Umbilical cord (tissue), 2 donors: Measurements from ENCODE around the gene TMEM131. TPM values are rescaled to one million over a fixed set of nuclear protein-coding genes. Genes with fewer than 3 reads are reported as not detected.
"Not testable (repeated sequence)": the region's sequence is repeated elsewhere in the genome, so short reads cannot be mapped to it uniquely, and the experiment has no call there.

ENCODE experiments used
- DNase-seq: peaks from one replicate; pipeline ENCODE4 v3.0.0-alpha.2; 2015; ENCODE audit warnings: low spot score
- total RNA-seq: library from RNA; depleted of rRNA; stranded (reverse); fragments of >200 nt; gene quantifications from one replicate; pipeline ENCODE4 v1.2.3, GENCODE V29; 2014; ENCODE audit warnings: low replicate concordance; ENCODE audit not compliant: insufficient read depth

Gene TMEM131
- total RNA-seq, 1 donor from 2014 or later = 29.9 TPM

DNA sequence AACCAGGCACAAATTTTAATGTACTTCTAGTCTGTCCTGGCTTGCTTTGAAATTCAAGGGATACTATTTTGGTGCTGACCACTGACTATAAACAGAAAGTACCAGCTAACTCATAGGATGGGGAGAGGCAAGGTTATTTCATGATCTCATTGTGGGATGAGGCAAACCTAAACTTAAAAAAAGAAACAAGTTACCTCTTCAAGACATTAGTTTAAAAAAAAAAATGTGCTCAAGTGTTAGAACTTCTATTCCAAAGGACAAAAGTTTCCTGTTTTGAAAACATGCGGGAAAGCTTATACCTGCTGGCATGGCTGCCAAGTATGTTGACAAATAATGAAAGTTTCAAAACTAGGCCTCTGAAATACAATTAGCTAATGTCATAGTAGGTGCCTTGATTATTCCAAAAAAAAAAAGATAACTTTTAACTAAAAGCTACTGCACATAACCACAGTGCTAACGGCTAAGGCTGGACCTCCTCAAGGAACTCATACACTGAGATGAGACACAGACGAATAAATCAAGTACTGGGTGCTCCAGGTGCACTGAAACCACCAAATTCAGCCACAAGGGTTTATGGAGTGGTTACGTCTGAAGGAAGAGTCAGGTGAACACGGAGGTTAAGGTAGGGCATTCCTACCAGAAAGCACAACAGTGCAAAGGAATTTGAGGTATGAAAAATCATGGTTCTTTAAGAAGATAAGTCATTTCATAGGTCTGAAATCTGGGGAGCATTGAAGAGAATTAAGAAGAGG, 38.1 kb downstream of the TMEM131 start:
- DNase-seq = peak; percentile 8

DNA sequence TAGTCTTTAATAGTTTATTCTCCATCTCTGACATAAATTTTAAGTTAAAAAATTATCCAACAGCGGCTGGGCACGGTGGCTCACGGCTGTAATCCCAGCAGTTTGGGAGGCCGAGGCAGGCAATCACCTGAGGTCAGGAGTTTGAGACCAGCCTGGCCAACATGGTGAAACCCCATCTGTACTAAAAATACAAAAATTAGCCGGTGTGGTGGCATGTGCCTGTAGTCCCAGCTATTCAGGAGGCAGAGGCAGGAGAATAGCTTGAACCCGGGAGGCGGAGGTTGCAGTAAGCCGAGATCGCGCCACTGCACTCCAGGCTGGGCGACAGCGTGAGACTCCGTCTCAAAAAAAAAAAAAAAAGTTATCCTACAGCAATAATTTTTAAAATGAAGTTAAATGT, 39.0 kb downstream of the TMEM131 start:
- not testable (repeated sequence) for DNase-seq

DNA sequence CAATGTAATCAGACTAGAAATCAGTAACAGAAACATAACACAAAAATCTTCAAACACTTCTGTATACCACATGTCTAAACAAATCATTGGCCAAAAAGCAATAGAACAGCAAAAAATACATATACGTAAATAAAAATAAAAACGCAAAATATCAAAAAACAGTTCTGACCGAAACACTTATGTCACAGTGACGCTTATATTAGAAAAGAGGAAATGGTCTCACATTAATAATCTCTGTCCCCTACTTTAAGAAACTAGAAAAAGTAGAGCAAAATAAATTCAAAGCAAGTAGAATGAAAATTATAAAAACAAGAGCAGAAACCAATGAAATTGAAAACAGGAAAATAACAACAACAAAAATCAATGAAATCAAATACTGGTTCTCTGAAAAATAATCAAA, 41.9 kb downstream of the TMEM131 start:
- DNase-seq = no peak

DNA sequence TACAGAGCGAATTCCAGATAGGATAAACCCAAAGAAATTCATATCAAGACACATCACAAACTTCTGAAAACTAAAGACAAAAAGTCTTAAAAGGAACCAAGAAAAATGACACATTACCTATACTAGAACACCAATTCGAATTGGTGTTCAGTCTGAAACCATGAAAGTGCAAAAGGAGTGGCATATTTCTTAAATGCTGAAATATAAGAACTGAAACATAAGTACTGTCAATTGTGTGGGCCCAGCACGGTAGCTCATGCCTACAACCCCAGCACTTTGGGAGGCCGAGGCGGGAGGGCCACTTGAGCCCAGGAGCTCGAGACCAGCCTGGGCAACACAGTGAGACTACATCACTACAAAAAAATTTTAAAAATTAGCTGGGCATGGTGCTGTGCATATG, 43.4 kb downstream of the TMEM131 start:
- DNase-seq = no peak

DNA sequence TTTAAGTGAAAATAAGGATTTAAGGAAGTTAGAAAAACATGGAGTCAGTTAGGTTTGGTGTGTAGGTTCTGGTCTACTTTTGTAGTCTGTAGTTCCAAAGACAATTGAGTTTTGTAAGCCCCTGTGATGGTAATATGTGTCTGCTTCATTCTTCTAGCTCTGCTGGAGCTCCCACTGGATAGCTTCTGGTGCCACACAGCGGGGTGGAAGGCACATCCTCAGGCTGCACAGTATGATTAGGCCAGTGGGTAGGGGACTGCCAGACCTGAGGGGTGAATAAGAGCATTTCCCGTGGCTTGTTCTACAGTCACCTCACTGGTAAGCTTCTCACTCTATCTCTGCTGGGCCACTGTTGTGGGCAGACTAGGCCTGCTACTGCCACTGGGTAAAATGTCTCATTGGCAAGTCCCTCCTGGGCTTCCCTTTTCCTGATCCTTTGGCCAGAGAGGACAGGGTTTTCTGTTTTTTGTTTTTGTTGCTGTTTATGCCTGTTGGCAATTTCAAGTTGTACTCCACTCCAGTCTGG, 44.5 kb downstream of the TMEM131 start:
- DNase-seq = no peak

DNA sequence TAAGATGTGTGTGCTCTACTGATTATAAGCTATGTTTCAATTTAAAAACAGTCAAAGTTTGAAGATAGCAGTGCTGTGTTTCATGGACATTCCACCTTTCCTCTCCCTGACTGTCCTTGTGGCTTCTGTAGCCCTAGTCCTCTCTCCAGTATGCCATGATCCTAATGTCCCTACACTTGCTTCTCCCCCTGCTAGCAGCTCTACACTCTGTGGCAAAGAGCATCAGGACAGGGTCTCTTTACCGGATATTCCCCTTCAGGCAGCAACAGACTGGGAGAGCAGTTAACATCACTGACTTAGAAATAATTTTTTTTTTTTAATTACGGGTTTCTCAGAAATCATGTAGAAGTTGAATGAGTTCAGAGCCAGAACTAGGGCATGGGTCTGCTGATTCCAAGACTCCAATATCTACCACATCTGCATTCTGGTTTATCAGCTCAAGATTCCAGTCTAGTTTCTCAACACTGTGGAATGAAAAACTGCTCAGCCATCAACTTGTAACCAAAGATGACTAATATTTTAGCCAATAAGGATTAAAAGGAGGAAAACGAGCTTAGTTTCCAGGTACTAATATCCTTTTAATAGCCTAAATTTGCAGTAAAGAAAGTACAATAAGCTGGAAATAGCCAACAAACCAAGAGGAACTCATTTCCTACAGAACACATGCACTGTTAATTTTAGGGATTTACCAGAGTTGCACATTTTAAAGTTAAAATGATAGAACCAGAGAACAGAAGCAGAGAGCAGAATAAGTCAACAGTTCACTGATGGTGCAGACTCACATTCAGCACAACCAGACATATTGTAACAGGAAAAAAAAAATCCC, 45.2 kb downstream of the TMEM131 start:
- DNase-seq = peak; percentile 53

DNA sequence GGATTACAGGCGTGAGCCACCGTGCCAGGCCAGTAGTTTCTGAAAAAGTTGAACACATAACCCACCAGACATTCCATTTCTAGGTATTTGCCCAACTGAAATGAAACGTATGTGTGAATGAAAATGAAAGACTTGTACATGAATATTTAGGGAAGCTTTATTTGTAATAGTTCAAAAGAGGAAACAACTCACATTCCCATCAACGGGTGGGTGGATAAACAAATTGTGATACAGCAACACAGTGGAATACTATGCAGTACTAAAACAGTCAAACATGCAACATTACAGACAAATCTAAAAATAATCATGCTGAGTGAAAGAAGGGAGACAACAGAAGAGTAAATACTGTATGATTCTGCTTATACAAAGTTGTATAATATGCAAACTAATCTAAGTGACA, 46.8 kb downstream of the TMEM131 start:
- no peak for DNase-seq

DNA sequence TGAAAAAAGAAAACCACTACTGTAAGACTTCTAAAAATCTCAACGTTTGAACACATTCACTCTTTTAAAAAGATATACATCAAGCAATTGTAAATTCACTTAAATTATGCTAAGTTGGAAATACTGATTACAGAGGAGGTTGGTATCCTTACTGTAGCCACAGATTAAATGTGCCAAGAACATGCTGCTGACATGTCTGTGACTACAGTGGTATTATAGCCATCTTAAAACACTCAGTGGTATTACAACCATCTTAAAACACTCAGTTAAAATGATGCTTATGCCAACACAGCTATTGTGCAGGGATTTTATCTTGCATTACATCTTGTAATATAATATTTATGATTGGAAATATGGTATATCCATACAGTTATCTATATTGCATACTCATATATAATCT, 50.0 kb downstream of the TMEM131 start:
- DNase-seq = no peak

DNA sequence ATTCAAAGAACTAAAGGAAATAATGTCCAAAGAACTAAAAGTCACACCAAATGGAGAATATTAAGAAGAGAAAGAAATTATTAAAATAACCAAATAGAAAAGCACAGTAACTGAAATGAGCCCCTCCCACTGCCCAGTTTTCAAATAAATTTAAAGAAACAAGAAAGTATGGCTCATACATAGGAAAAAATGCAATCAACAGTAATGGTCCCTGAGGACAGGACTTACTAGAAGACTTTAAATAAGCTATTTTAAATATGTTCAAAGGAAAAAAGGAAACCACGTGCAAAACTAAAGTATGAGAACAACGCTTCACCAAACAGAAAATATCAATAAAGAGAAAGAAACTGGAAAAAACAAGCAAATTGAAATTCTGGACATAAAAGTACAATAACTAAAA, 58.9 kb downstream of the TMEM131 start:
- no peak for DNase-seq

DNA sequence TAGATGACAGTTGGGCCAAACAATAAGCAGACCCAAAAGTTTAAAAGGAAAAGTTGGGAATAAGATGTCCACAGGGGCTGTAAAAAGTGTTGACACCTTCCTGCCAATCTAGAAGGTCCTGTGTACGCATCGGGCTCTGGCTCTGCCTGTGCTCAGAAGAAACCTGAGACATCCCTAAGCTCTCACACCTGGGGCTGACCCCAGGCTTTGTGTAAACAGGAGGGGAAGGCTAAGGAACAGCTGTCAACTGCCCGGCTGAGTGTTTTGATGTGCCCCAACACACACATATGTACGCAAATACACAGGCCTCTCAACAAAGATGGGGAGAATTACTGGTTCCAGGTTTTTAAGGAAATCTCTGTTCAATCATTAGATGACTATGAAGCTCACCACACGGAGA, 59.5 kb downstream of the TMEM131 start:
- DNase-seq = no peak

DNA sequence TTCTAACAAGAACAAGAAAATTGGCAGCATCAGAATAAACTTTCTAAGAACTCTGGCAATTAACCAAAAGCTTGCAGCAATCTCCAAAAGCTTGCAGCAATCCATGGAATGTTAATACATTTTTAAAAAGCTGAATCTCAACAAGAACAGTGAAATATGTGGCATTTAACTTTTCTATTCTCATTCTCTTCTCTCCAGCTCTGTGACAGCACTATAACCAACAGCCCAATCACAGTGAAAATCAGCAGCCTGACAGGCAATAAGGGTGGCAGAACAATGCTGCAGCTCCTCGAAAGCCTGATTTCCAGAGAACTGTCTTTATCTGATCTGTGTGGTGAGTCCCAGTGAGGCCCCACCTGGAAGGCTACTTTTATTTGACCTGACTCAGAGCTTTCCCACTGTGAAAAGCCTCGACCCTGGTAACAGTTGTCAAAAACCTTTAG, 60.0 kb downstream of the TMEM131 start:
- peak; percentile 61 for DNase-seq

DNA sequence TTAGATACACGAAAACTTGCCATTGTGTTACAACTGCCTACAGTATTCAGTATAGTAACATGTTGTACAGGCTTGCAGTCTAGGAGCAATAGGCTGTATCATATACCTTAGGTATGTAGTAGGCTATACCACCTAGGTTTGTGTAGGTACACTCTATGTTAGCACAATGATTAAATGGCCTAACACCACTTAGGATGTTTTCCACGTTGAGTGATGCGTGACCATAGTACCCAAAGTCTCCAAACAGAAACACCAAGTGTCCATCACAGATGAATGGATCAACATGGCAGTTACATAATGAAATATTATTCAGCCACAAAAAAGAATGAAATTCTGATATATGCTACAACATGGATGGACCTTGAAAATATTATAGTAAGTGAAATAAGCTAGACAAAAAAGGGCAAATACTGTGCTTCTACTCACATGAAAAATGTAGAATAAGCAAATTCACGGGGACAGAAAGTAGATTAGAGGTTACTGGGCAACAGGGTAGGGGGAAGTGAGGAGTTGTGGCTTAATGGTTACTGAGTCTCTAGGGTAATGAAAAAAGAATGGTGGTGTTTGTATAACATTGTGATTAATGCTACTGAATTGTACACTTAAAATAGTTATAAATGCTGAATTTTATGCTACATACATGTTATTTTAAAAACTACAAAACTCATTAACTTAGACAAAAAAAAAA, 62.6 kb downstream of the TMEM131 start:
- no peak for DNase-seq

DNA sequence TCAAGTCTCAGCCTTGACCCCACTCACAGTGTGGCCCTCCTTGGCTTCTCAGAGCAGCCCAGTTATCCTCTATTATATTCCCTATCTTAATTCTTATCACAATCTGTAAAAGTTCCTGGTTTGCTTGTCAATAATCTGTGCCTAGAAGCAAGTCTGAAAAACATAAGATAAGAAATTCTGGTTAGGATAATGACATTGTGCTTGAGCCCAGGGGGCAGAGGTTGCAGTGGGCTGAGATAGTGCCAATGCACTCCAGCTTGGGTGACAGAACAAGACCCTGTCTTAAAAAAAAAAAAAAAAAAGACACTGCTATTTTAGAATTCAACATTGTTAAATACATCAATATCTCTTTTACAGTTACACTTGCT, 63.9 kb downstream of the TMEM131 start:
- no peak for DNase-seq

DNA sequence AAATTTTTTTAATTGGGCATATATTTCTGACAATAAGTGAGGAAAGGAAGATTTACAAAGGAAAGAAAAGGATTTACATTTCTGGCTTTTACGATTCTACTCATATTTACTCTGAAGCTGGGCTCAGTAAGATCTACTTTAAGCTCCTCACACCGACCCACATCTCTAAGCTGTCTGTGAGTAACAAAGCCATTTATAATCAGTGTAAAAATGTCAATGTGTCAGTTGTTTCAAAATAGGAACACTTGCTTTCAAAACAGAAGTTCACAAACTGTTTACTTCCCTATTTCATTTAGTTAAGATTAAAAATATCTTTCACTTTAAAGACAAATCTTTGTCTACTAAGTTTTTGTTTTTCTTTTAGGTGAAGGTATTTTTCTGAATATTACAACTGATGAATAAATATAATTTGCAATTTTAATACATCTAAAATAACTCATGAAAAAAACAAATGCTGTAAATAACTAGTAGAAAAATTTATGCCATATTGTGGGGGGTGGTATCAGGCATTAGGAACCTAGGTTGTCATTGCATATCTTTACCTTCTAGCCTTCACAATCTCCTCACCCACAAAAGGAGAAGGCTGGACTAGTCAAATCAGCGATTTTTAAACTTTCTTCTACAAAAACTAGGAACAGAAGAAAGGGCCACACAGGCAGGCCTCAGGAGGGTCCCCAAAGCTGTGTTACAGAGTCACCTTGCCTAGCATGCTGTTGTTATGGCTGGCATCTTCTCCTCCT, 64.5 kb downstream of the TMEM131 start:
- no peak for DNase-seq

DNA sequence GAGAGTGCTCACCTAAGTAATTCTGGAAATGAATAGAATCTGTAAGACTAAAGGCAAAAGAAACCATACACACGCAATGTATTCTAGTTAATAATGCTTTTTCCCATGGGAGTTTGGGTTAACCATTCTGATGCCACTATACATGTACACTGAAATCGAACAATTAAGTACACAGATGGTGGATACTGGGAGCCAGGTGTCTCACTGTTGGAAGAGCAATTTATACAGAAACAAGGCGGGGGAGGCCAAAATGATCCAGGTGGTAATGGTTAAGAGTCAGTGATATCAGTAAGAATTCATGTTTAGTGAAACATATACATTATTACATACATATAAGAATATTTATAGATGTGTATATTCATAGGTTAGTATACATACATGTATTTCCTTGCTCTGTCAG, 67.2 kb downstream of the TMEM131 start:
- DNase-seq = no peak

DNA sequence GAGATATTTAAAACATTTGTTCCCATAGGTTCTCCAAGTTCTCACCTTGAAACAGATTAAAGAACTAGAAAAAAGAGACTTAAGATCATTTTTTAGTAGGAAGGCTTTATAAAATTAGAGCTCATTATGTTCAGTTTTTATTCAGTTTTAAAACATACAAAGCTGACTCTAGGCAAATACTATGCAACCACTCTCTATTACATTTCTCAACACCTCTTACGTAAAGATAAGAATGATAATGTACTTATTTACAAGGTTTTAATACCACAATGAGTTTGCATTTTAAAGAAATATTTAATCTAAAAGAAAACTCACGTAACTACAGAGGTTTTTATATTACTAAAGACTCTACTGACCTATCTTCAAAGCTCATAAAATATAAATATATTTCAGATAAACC, 68.8 kb downstream of the TMEM131 start:
- DNase-seq = no peak

DNA sequence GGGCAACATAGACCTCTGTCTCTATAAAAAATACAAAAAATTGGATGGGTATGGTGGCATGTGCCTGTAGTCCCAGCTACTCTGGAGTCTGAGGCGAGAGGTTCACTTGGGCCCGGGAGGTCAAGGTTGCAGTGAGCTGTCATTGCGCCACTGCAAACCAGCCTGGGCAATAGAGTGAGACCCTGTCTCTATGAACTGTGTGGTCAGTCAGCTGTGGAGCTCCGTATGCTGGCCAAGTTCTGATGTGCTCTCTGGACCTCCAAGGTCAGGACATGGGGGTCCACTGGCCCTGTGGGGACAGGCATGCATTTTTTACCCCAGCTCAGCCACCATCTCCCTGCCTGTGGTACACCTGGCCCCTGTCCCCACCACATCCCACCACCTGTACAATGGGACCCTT, 71.6 kb downstream of the TMEM131 start:
- DNase-seq = no peak

DNA sequence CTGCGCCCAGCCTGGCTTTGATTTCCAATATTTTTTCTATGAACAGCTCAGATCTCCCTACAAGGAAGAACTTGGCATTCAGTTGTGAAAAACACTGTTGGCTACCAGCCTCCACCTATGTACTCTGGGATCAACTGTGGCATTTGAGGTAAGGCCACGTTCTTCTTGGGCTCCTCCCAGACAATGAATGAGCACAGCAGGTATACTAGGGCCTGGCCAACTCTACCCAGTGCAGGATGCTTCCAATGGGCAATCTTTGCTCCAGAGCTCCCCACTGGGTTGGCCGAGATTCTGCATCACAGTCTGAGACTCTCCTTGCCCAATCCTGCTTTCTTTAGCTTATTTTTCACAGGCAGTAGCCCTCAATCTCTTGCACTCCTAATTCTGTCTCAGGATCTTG, 75.9 kb downstream of the TMEM131 start:
- no peak for DNase-seq

DNA sequence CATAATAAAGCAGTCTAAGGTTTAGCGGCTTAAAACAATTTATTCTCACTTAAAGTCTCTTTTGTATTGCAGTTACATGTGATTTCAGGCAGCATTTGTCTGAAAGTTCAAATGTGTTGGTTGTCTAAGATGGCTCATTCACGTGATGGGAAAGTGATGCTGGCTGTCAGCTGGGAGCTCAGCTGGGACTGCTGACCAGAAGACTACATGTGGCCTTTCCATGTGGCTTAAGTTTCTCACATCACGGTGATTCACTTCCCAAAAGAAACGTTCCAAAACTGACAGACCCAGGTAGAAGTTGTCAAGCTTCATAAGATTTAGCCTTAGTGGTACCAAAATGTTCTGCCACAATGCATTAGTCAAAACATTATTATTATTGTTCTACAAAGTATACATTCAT, 76.9 kb downstream of the TMEM131 start:
- no peak for DNase-seq

DNA sequence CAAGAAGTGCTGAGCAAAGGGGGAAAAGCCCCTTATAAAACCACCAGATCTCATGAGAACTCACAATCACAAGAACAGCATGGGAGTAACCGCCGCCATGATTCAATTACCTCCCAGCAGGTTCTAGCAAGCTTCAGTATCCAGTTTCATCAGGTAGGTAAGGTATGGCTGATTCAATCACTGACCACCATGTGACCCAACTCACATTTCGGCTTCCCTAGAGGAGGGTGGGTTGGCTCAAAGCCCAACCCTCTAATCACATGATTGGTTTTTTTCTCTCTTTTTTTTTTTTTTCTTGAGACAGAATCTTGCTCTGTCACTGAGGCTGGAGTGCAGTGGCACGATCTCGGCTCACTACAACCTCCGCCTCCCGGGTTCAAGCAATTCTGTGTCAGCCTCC, 78.1 kb downstream of the TMEM131 start:
- DNase-seq = not testable (repeated sequence)

DNA sequence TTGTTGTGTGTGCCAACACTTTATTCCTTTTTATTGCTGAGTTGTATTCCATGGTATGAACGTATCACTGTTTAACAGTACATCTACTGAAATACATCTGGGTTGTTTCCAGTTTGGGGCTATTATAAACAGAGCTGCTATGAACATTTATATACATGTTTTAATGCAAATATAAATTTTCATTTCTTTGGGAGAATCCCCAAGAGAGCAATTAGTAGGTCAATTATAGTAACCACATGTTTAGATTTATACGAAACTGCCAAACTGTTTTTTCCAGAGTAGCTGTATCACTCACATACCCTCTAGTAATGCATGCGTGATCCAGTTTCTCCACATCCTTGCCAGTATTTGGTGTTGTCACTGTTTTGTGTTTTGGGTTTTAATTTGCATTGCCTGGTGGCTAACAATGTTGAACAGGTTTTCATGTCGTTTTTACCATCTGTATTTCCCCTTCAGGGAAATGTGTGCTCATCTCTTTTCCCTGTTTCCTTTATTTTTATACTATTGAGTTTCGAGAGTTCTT, 81.0 kb downstream of the TMEM131 start:
- DNase-seq = no peak
